HUES64 (cell line): ENCODE results near the gene UBE2E1.

Source experiments
- H3K27ac ChIP-seq: 2 replicates; pipeline ENCODE4 v1.7.0; 2013; ENCODE audit warnings: low read depth, low read length, inconsistent platforms
- H3K27me3 ChIP-seq: 2 replicates; pipeline ENCODE4 v1.6.1; 2013; ENCODE audit warnings: mild to moderate bottlenecking, low read length; ENCODE audit not compliant: insufficient read depth
- H3K36me3 ChIP-seq: 2 replicates; pipeline ENCODE4 v1.6.1; 2013; ENCODE audit warnings: mild to moderate bottlenecking, low read length; ENCODE audit not compliant: insufficient read depth
- H3K4me1 ChIP-seq: 2 replicates; pipeline ENCODE4 v1.6.1; 2013; ENCODE audit warnings: mild to moderate bottlenecking, low read length, moderate library complexity; ENCODE audit not compliant: insufficient read depth
- H3K4me3 ChIP-seq: 2 replicates; pipeline ENCODE4 v1.5.1; 2013; ENCODE audit warnings: mild to moderate bottlenecking, low read length, moderate library complexity
- H3K9ac ChIP-seq: 2 replicates; pipeline ENCODE4 v1.6.1; 2013; ENCODE audit warnings: mild to moderate bottlenecking, low read depth, low read length
- H3K9me3 ChIP-seq: 2 replicates; pipeline ENCODE4 v1.6.1; 2013; ENCODE audit warnings: low read depth, low read length; ENCODE audit not compliant: insufficient read depth
- WGBS: fragments of 150-250, 120-280 bp; methylation state at CpG from one replicate; pipeline ENCODE4 v1.1.7; 2013; ENCODE audit warnings: missing lambda C conversion rate; 5-methylcytosine and 5-hydroxymethylcytosine counted together

The UBE2E1 gene

GRCh38 chr3:23822559-23822958 lies 16.8 kb downstream of the UBE2E1 start:
- no peaks in the 10 kb centered on the region for H3K9me3 ChIP-seq
- 82% methylated on average over 6 of the region's 7 CpGs for WGBS
- no peaks in the 10 kb centered on the region for H3K27me3 ChIP-seq
- H3K9ac ChIP-seq = no peak overlapping the region
- peaks cover 67% of the 10 kb centered on the region for H3K4me1 ChIP-seq
- H3K4me3 ChIP-seq = no peak overlapping the region
- H3K36me3 ChIP-seq = 0 out of 2 replicates have a peak, but pooled peaks cover 17% of the 10 kb centered on the region
- H3K27ac ChIP-seq = no peak overlapping the region

GRCh38 chr3:23823620-23824019 lies 17.9 kb downstream of the UBE2E1 start:
- Histone ChIP-seq H3K4me3 (no peak overlapping the region), H3K9ac (no peak overlapping the region), H3K4me1 (peaks cover 67% of the 10 kb centered on the region), H3K36me3 (0 out of 2 replicates have a peak, but pooled peaks cover 9% of the 10 kb centered on the region), H3K9me3 (no peaks in the 10 kb centered on the region), H3K27ac (no peak overlapping the region), H3K27me3 (no peaks in the 10 kb centered on the region)
- 100% methylated on average over 2 of the region's 3 CpGs for WGBS

- 92% methylated on average over 4 of the region's 5 CpGs for WGBS
- H3K9me3 ChIP-seq = no peaks in the 10 kb centered on the region
- H3K27ac ChIP-seq = no peak overlapping the region
- no peaks in the 10 kb centered on the region for H3K27me3 ChIP-seq
- peaks cover 63% of the 10 kb centered on the region for H3K4me1 ChIP-seq
- no peak overlapping the region for H3K4me3 ChIP-seq
- H3K9ac ChIP-seq = no peak overlapping the region
- 0 out of 2 replicates have a peak, but pooled peaks cover 7% of the 10 kb centered on the region for H3K36me3 ChIP-seq
These were observed 19.1 kb downstream of the UBE2E1 start for GRCh38 chr3:23824699-23825444.

DNA sequence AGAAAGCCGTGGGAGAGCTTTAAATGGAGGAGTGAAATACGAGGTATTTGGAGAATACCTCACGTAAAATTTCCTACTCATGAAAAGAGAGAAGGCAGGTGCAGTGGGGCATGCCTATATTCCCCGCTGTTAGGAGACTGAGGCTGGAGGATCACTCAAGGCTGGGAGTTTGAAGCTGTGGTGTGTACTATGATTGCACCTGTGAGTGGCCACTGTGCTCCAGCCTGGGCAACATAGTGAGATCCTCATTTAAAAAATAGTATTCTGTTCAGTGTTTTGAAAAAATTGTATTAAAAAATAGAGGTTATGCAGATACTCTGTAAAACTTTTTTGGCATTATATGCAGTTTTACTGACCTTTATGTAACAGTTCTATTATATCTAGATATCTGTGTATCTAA lies 20.0 kb downstream of the UBE2E1 start:
- Histone ChIP-seq H3K9me3 (no peaks in the 10 kb centered on the region), H3K4me1 (peaks cover 55% of the 10 kb centered on the region), H3K36me3 (no peaks in the 10 kb centered on the region), H3K27me3 (no peaks in the 10 kb centered on the region), H3K4me3 (no peak overlapping the region), H3K27ac (no peak overlapping the region), H3K9ac (no peak overlapping the region)
- 92% methylated on average over 4 of the region's 4 CpGs for WGBS

GRCh38 chr3:23826382-23827064 lies 20.8 kb downstream of the UBE2E1 start:
- Histone ChIP-seq H3K27ac (no peak overlapping the region), H3K4me3 (no peak overlapping the region), H3K4me1 (peaks cover 54% of the 10 kb centered on the region), H3K9ac (no peak overlapping the region), H3K27me3 (no peaks in the 10 kb centered on the region), H3K36me3 (no peaks in the 10 kb centered on the region), H3K9me3 (no peaks in the 10 kb centered on the region)
- no CpG with 5 or more reads among the region's 1 CpG for whole genome bisulfite sequencing

DNA sequence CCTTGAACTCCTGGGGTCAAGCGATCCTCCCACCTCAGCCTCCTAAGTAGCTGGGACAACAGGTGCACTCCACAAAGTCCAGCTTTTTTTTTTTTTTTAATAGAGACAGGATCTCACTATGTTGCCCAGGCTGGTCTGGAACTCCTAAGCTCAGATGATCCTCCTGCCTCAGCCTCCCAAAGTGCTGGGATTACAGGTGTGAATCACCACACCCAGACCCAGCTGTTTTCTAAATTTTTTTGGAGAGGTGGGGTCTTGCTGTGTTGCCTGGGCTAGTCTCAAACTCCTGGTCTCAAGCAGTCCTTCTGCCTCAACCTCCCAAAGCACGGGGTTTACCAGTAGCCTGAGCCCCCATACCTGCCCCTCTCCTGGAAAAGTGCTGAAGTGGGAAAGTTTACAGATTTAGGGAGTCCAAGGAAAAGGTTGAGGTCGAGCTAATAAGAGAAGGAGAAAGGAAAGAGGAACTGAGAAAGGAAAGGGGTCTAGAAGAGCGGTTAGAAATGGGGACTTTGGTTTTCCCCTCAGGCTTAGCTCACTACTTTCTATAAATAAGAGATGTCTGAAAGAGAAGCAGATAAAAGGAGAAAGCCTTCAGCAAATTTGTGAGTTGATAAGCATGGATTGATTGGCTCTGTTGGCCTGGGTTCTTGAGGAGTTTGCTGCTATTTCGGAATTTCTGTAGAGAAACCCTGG lies 23.6 kb downstream of the UBE2E1 start:
- Histone ChIP-seq H3K27ac (no peak overlapping the region), H3K4me3 (no peak overlapping the region), H3K9me3 (no peaks in the 10 kb centered on the region), H3K4me1 (peaks cover 29% of the 10 kb centered on the region), H3K9ac (no peak overlapping the region), H3K36me3 (no peaks in the 10 kb centered on the region), H3K27me3 (no peaks in the 10 kb centered on the region)
- WGBS = 82% methylated on average over 5 of the region's 5 CpGs

DNA sequence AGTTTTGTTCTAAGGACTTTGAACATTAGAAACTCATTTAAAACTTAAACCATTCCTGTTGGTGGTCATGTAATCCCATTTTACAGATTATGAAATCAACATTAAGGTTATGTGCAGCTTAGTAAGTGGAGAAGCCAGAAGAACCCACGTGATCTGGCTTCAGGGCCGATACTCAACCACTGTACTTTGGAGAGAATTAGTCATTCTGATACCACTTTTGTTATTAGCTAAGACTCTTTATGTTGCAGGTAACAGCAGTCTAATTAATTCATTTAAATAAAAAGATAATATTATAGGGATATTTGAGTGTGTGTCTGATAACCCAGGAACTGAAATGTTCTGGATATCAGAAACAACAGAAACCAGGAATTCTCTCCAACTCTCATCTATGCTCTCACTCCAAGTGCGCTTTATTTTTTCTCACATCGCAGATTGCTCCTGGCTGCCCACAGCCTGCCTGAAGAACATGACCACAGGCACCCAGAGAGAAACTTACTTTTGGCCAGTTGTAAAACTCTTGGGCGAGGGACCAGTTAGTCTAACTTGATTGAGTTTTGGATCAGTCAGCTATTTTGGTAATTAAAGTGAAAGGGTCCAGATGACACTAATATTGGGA lies 25.2 kb downstream of the UBE2E1 start:
- no peaks in the 10 kb centered on the region for H3K9me3 ChIP-seq
- WGBS = 98% methylated on average over 5 of the region's 5 CpGs
- H3K4me3 ChIP-seq = no peak overlapping the region
- H3K9ac ChIP-seq = no peak overlapping the region
- H3K27ac ChIP-seq = no peak overlapping the region
- no peaks in the 10 kb centered on the region for H3K36me3 ChIP-seq
- no peaks in the 10 kb centered on the region for H3K27me3 ChIP-seq
- peaks cover 26% of the 10 kb centered on the region for H3K4me1 ChIP-seq

GRCh38 chr3:23831517-23832394 lies 26.0 kb downstream of the UBE2E1 start:
- Histone ChIP-seq H3K36me3 (no peaks in the 10 kb centered on the region; the same call in 1 of the 2 replicates), H3K27ac (no peak overlapping the region), H3K9me3 (no peaks in the 10 kb centered on the region), H3K9ac (no peak overlapping the region), H3K4me1 (peaks cover 22% of the 10 kb centered on the region), H3K27me3 (no peaks in the 10 kb centered on the region), H3K4me3 (no peak overlapping the region)
- 89% methylated on average over 9 of the region's 9 CpGs for WGBS

GRCh38 chr3:23832523-23832922 lies 26.8 kb downstream of the UBE2E1 start:
- 96% methylated on average over 10 of the region's 10 CpGs for WGBS
- H3K9me3 ChIP-seq = no peaks in the 10 kb centered on the region
- H3K36me3 ChIP-seq = no peaks in the 10 kb centered on the region; the same call in 1 of the 2 replicates
- H3K27ac ChIP-seq = no peak overlapping the region
- H3K4me1 ChIP-seq = peaks cover 18% of the 10 kb centered on the region
- no peak overlapping the region for H3K4me3 ChIP-seq
- no peak overlapping the region for H3K9ac ChIP-seq
- H3K27me3 ChIP-seq = no peaks in the 10 kb centered on the region

DNA sequence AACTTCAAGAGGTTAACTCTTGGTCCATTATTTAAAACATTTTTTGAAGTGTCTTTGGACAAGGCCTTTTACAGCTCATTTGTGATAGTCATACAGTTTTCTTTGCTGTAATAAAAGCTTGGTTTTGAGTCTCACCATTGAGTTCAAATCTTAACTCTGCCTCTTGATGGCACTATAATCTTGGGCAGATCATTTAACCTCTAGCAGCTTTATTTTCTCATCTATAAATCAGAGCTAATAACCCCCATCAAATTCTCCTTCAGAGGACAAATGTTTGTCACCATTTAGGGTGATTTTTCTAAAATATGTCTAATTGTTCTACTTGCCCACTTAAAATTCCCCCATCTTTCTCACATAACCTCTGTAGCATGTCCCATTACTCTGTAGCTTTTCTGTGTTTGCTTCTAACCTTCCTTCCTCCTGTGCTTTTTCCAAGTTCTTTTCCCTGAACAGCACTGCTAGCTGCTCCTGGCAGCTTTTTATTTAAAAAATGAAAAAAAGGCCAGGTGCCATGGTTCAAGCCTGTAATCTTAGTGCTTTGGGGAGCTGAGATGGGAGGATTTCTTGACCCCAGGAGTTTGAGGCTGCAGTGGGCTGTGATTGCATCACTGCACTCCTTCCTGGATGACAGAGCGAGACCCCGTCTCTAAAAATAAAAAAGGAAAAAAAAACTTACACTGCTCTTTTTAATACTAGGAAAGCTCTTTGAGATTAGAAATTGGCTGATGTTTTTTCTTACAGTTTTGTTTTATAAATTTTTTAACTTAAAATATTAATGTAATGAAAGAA lies 28.5 kb downstream of the UBE2E1 start:
- Histone ChIP-seq H3K27ac (no peak overlapping the region), H3K9ac (no peak overlapping the region), H3K27me3 (no peaks in the 10 kb centered on the region), H3K36me3 (no peaks in the 10 kb centered on the region; the same call in 1 of the 2 replicates), H3K4me1 (peaks cover 15% of the 10 kb centered on the region), H3K4me3 (no peak overlapping the region), H3K9me3 (no peaks in the 10 kb centered on the region)
- 100% methylated on average over 1 of the region's 2 CpGs for WGBS
